Measurements from ENCODE around the gene RNF169.

Gene RNF169

DNA sequence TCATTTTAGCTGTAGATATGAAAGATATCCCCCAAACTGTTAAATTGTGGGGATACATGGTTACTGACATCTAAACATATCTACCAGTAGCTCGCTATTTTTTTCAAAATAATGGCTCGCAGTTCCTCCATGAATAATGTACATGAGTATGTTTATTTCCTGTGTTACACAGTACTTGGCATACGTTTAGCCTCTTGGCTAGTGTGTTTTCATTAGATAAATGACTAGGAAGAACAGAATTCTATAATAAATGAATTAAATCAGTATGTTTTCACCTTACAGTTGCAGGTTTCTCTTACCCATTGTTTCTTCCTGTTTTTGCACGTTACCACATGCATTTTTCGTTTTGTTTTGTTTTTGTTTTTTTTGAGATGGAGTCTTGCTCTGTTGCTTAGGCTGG, 21.8 kb downstream of the RNF169 start:
- DNase-seq = no peak

GRCh38 chr11:74771139-74771538, 22.5 kb downstream of the RNF169 start:
- no peak for DNase-seq

DNA sequence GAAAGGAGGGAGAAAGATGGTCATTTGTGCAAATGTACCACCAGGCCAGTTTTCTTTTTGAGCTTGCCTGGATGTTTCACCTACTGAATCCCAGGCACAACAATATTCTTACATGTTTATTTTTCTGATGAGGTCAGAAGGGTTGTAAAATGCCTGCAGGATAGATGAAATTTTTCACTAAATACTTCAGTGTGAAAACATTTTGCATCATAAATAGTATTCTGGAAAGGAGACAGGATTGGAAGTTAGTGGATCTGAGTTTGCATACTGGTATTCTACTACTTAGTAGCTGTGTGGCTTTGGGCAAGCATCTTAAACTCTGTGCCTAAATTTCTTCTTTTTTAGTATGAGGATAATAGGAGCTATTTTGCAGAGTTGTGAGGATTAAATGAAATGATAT, 24.8 kb downstream of the RNF169 start:
- DNase-seq = no peak

DNA sequence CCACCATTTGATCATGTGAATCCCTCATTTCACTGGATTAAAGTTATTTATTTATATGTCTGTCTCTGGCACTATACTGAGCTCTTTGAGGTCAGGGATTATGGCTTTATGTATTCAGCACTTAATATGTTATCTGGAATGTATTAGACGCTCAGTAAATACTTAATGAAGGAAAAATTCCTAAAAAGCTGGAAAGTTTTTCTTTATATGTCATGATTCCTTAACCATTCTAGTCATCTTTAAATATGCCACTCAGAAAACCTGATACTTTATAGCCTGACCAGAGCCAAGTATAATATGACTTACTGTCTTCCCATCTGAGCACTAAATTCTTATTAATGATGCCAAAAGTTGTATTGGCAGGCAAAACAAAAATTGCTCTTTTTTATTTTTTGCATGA, 27.1 kb downstream of the RNF169 start:
- DNase-seq = no peak

GRCh38 chr11:74776546-74776945, 27.9 kb downstream of the RNF169 start:
- DNase-seq = no peak

DNA sequence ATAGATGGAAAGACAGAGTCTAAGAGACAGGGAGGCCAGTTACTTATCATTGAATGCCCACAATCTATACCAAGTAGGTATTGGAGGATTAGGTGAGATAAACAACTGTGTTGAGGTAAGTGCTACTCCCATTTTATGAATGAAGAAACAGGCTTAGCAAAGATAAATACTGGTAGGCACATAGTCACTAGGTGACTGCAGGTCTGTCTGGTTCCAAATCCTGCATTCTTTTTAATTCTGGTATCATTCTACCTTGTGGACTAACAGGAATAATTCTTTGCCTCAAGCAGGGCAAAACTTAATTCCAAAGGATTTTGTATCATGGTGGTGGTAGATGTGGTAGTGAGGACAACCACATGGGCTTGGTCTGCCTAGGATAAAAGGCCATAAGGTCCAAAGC, 28.4 kb downstream of the RNF169 start:
- no peak for DNase-seq

GRCh38 chr11:74777877-74778276, 29.2 kb downstream of the RNF169 start:
- DNase-seq = no peak

GRCh38 chr11:74778581-74778980, 29.9 kb downstream of the RNF169 start:
- no peak for DNase-seq

DNA sequence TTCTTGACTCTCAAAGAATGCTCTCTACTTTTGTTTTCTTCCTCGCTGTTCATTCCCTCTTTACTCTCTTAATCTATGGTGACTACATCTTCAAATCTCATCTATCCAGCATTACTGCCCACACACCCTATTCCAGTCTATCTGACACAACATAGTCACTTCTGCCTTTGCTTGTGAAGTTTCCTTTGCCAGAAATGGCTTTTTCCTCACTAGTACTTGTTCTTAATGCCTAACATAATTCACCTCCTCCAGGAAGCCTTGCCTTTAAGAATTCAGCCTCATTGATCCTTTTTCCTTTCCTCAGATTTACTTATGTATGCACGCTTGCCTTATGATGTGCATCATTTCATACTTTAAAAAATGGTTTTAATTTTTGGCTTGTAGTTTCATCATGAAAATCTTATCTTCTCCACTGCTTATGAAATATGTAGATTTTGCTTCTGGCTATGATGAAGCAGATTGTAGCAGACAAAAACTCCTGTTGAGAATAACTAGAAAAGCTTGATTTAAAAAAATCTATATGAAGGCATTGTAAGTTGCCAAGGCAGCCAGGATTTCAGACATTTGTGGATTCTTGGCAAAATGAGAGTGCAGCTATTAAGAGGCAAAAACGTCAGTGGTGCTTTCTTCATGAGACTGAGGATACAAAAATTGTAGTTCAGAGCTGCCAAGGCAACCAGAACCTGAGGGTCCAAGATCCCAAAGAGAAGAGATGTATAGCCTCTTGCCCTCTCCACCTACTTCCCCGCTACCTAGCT, 31.8 kb downstream of the RNF169 start:
- DNase-seq = no peak

GRCh38 chr11:74783241-74783871, 34.7 kb downstream of the RNF169 start:
- DNase-seq = peak; percentile 58

GRCh38 chr11:74784234-74784633, 35.6 kb downstream of the RNF169 start:
- DNase-seq = no peak

GRCh38 chr11:74784726-74785125, 36.1 kb downstream of the RNF169 start:
- no peak for DNase-seq

DNA sequence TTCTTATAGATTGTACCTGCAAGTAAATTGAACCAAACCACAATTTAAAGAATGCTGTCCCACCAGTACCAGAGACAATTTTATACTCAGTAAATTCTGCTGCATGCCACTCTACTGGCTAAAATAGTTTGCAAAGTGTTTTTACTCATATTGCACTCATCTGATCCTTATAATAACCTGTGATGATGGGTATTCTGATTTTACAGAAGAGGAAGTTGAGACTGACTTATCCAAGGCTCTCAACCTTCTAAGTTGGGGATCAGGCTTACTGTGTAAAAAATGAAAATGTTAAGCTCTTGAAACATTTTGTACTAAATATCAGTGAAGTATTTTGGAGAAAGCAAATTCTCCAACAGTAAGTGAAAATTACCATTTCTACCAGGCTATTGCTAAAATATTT, 37.9 kb downstream of the RNF169 start:
- no peak for DNase-seq

DNA sequence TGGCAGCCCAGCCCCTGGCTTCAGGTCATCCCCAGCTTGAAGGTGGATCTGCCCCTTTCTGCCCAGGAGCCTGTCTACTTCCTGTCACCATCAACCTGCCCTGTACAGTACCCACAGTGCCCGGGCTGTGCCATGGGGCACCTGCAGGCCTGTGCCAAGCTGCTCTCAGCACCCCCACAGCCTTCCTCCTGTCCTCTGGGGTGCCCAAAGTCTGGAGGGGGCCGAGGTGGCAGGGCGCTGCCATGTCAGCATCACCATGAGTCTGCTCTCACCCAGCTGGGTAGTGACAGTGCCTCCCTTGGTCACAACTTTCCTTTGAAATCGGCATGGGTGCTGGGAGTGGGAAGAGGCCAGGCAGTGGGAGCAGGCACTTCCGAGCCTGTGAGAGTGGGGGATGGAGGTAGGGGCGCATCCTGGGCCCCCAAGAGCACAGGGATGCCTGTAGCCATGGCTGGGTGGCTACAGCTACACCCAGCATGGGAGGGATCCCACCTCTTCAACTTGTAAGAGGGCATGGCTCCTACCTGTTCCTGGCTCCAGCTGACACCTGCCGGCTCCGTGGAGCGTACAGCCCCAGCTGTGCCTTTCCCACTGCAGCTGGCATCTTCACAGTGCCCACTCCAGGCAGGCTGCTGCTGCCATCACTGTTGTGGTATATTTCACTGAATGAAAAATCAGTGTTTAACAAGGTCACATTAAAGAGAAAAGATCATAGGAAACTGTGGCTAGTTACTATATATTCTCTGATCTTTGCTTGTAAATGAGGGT, 42.9 kb downstream of the RNF169 start:
- DNase-seq = no peak

DNA sequence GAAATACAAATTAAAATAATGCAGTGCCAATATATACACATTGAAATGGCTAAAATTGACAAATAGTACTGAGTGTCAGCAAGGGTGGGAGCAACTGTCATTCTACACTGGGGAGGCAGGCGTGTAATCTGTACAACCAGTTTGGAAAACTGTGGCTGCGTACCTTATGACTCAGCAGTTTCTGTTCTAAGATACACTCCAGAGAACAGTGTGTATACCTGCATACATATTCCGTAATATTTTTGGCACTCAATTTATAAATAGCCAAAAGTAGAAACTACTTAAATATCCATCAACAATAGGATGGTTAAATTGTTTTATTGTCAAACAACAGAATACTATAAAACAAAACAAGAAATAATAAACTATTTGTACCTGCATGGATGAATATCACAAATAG, 57.6 kb downstream of the RNF169 start:
- no peak for DNase-seq

- DNase-seq = no peak
Measured at GRCh38 chr11:74809801-74810200, 61.2 kb downstream of the RNF169 start.

GRCh38 chr11:74815966-74816365, 67.3 kb downstream of the RNF169 start:
- no peak for DNase-seq

GRCh38 chr11:74816664-74817063, 68.0 kb downstream of the RNF169 start:
- DNase-seq = no peak

DNA sequence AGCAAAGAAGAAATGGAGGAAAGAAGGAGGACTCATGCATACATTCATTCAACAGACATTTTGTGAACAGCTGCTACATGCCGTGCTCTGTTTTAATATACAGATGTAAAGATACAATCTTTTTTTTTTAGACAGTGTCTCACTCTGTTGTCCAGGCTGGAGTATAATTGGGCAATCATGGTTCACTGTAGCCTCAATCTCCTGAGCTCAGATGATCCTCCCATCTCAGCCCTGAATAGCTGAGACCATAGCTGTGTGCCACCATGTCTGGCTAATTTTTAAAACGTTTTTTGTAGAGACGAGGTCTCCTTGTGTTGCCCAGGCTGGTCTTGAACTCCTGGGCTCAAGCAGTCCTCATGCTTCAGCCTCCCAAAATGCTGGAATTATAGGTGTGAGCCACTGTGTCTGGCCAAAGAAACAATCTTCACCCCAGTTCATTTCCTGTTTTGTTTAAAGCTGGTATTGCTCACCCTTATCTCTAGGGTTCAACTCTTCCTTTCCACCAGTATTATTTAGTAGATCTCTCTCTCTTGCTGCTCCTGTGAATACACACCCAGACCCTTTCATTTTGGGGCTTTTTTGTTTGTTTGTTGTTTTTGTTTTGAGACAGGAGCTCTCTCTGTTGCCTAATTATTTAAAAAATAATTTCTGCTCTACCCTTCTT, 69.8 kb downstream of the RNF169 start:
- no peak for DNase-seq

DNA sequence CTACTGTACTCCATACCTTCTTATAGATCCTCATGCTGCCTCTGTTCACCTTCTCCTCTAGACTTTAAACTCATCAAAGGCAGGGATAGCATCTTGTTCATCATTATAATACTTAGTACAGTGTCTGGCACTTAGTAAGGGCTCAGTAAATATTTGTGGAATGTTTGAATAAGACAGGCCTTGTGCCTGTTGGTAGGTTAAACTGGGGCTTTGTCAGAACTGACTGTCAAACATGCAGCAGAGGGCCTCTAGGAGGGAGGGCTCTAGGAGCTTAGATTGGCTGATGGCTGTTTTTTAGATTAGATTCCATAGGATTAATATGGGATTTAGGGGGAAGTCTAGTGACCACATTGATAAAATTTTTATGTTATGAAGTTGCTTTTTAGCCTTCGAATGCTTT, 70.8 kb downstream of the RNF169 start:
- no peak for DNase-seq

GRCh38 chr11:74820763-74821162, 72.1 kb downstream of the RNF169 start:
- no peak for DNase-seq

DNA sequence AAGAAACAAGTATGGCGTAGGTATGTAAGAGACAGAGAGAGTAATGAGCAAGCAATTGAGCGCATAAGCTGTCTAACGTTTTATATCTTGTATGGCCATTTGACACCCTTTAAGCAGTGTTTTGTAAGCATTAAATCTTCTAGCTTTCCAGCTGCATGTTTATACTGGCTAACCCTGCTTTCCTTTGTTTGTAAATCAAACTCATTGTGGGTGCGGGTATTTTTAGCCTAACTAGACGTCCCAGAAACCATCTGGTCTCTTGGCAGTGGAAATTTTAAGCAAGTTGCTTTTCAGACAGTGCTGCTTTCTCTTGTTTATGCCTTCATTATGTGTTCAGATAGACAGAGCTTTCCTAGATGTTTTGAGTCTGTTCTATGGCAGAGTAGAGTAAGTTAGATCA, 73.5 kb downstream of the RNF169 start:
- DNase-seq = no peak

- DNase-seq = no peak
Measured at GRCh38 chr11:74824285-74824982, 75.8 kb downstream of the RNF169 start.

Data from CD4-positive, alpha-beta T cell treated with Interleukin-17A for 1 hour (primary cell).